Tibial artery (tissue), 4 donors: ENCODE results near the gene CDC42EP2.

ENCODE experiments used
- DNase-seq, 2 donors: peaks; one replicate each; pipeline ENCODE4 v3.0.0-alpha.2; 2019
- H3K27ac ChIP-seq, 2 donors: fragments of 200-600 bp; sonication (generic) in 1 of 2; 1 replicate in 1 of 2; 2 replicates in 1 of 2; pipeline ENCODE4 v1.5.1; 2018 to 2019; ENCODE audit warnings: mild to moderate bottlenecking in 1 of 2
- H3K27me3 ChIP-seq, 2 donors: fragments of 200-600 bp; sonication (generic) in 1 of 2; one replicate each; pipeline versions ENCODE4 v1.5.1 to v1.6.0; 2016 to 2019
- H3K36me3 ChIP-seq, 3 donors: fragments of 200-600 bp; sonication (generic) in 2 of 3; one replicate each; pipeline ENCODE4 v1.5.1; 2016 to 2019; ENCODE audit warnings: mild to moderate bottlenecking in 2 of 3
- H3K4me1 ChIP-seq, 4 donors: fragments of 200-600 bp; sonication (generic) in 2 of 4; 1 replicate in 3 of 4; 2 replicates in 1 of 4; pipeline ENCODE4 v1.5.1; 2016 to 2019
- H3K4me3 ChIP-seq, 2 donors: fragments of 200-600 bp; sonication (generic) in 1 of 2; 1 replicate in 1 of 2; 2 replicates in 1 of 2; pipeline ENCODE4 v1.5.1; 2018 to 2019; ENCODE audit warnings: mild to moderate bottlenecking in 2 of 2
- H3K9me3 ChIP-seq, 3 donors: fragments of 200-600 bp; sonication (generic) in 1 of 3; one replicate each; pipeline ENCODE4 v1.5.1; 2016 to 2019
- CTCF ChIP-seq, 2 experiments: fragments of 200-600 bp in 1 of 2; fragments of 450-650 bp in 1 of 2; IDR thresholded peaks; one replicate each; pipeline ENCODE4 v1.5.1; 2017 to 2019; ENCODE audit warnings: antibody characterized with exemption in 2 of 2, mild to moderate bottlenecking in 1 of 2, moderate library complexity in 1 of 2
- intact Hi-C: fragments of 100-400 bp; cut with DNase I; formaldehyde crosslinking; loops from one replicate; pipeline ENCODE4 v1.15.0; 2023; ENCODE audit warnings: low total_unique reads

Gene CDC42EP2

DNA sequence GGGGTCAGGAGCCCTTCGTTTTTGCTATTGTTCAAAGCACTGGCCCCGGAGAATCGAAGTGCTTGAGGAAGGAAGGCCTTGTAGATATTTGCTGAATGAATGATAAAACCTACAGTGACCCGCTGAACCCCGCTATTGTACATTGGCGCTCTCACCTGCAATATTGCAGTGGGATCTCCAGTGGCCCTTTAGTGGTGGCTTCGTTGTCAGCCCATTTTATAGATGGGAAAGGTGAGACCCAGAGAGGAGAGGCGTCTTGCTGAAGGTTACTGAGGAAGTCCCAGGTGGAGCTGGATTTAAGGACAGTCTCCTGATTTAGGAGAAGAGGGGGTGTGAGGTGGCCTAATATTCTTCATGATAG lies 1.2 kb downstream of the CDC42EP2 start:
- H3K9me3 ChIP-seq = no peaks in the 10 kb centered on the region
- H3K36me3 ChIP-seq = peaks cover 0 to 5% (median 4%) of the 10 kb centered on the region in 3 donors
- H3K4me1 ChIP-seq = peaks cover 0 to 36% (median 10%) of the 10 kb centered on the region in 4 donors
- TF ChIP-seq CTCF (IDR thresholded peaks at IDR 0.05) = no peak
- DNase-seq = no peak
- intact Hi-C loops = loop anchor here (2.0 to 5.0 kb wide), 2 partner anchors 41 to 89 kb away; no protein-coding TSS in a partner anchor
- no peak overlapping the region for H3K27ac ChIP-seq
- H3K4me3 ChIP-seq = peak overlapping the region; percentile 64 to 68
- H3K27me3 ChIP-seq = no peaks in the 10 kb centered on the region

GRCh38 chr11:65316227-65317024 lies 1.8 kb downstream of the CDC42EP2 start:
- DNase-seq = peak in 1 of 2 donors; percentile 54

GRCh38 chr11:65317025-65317786 lies 2.5 kb downstream of the CDC42EP2 start:
- Histone ChIP-seq H3K4me3 (peak overlapping the region in 1 of 2 donors; percentile 2), H3K4me1 (peaks cover 0 to 33% (median 10%) of the 10 kb centered on the region in 4 donors), H3K9me3 (no peaks in the 10 kb centered on the region), H3K36me3 (peaks cover 0 to 18% (median 17%) of the 10 kb centered on the region in 3 donors), H3K27me3 (no peaks in the 10 kb centered on the region), H3K27ac (peak overlapping the region in 1 of 2 donors; percentile 5)
- intact Hi-C loops = loop anchor here (5.0 kb wide), 1 partner anchor 90 kb away; no protein-coding TSS in a partner anchor
- peak in 1 of 2 donors; percentile 47 for DNase-seq
- TF ChIP-seq CTCF (IDR thresholded peaks at IDR 0.05) = no peak

More at GRCh38 chr11:65316227-65317024, 1.8 kb downstream of the CDC42EP2 start:
- Histone ChIP-seq H3K9me3 (no peaks in the 10 kb centered on the region), H3K27ac (peak overlapping the region in 1 of 2 donors; percentile 5), H3K4me1 (peaks cover 0 to 33% (median 10%) of the 10 kb centered on the region in 4 donors), H3K36me3 (peaks cover 0 to 11% (median 10%) of the 10 kb centered on the region in 3 donors), H3K4me3 (peak overlapping the region; percentile 64 to 68), H3K27me3 (no peaks in the 10 kb centered on the region)
- no peak for TF ChIP-seq CTCF (IDR thresholded peaks at IDR 0.05)
- intact Hi-C loops = loop anchor here (5.0 kb wide), 1 partner anchor 89 kb away; no protein-coding TSS in a partner anchor

DNA sequence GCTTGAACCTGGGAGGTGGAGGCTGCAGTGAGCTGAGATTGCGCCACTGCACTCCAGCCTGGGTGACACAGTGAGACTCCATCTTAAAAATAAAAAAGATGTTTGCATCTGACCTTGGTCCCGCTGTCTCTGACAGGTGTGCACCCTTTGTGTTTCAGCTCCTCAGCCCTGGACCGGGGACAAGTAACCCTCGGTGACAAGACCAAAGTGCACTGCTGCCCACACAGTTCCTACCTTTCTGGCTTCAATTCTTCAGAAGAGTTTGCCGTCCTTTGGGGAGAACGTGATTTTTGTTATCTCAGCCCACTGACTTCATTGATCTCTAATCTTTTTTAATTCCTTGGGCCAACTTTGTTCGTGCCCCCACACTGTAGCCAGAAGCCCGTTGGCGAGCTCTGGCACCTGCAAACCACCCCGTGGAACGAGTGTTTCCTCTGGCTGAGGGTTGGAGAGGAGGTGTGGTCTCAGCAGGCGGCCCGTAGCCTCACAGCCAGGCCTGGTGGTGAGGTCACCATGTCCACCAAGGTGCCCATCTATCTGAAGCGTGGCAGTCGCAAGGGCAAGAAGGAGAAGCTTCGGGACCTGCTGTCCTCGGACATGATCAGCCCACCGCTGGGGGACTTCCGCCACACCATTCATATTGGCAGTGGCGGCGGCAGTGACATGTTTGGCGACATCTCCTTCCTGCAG lies 5.9 kb downstream of the CDC42EP2 start:
- Histone ChIP-seq H3K36me3 (peaks cover 0 to 20% (median 17%) of the 10 kb centered on the region in 3 donors), H3K4me3 (no peak overlapping the region), H3K27ac (no peak overlapping the region), H3K27me3 (no peaks in the 10 kb centered on the region), H3K9me3 (no peaks in the 10 kb centered on the region), H3K4me1 (peaks cover 0 to 18% (median 3%) of the 10 kb centered on the region in 4 donors)
- no peak for TF ChIP-seq CTCF (IDR thresholded peaks at IDR 0.05)
- no peak for DNase-seq
- intact Hi-C loops = no loop called here

GRCh38 chr11:65321076-65321475 lies 6.4 kb downstream of the CDC42EP2 start:
- H3K4me3 ChIP-seq = no peak overlapping the region
- H3K27ac ChIP-seq = no peak overlapping the region
- peaks cover 0 to 20% (median 17%) of the 10 kb centered on the region in 3 donors for H3K36me3 ChIP-seq
- no peaks in the 10 kb centered on the region for H3K27me3 ChIP-seq
- no peak for TF ChIP-seq CTCF (IDR thresholded peaks at IDR 0.05)
- peaks cover 0 to 13% (median 1%) of the 10 kb centered on the region in 4 donors for H3K4me1 ChIP-seq
- intact Hi-C loops = no loop called here
- H3K9me3 ChIP-seq = no peaks in the 10 kb centered on the region
- DNase-seq = no peak
